CD1c-positive myeloid dendritic cell (primary cell): ENCODE measurements around the gene FBXO24.
"Not testable (repeated sequence)": the region's sequence is repeated elsewhere in the genome, so short reads cannot be mapped to it uniquely, and the experiment has no call there.

Experiments used
- DNase-seq: peaks from one replicate; pipeline ENCODE4 v3.0.0-alpha.2; 2016; ENCODE audit errors: extremely low spot score

FBXO24 gene

GRCh38 chr7:100586266-100587025 lies at the start of gene FBXO24:
Gene FBXO24 (plus strand): TSS chr7:100586328. CDS start chr7:100586626, 298 bp downstream.
- DNase-seq, result peak; percentile 99

GRCh38 chr7:100536695-100537094 lies 49.4 kb upstream of the FBXO24 start:
- not testable (repeated sequence) for DNase-seq

GRCh38 chr7:100538348-100538653 lies 47.8 kb upstream of the FBXO24 start:
- DNase-seq, result no peak

GRCh38 chr7:100538654-100539435 lies 47.3 kb upstream of the FBXO24 start, which contains the start of gene AGFG2:
Gene AGFG2 (plus strand): TSS chr7:100539203. CDS start chr7:100539347, 144 bp downstream.
- peak; percentile 100 for DNase-seq

- DNase-seq, result no peak
These were observed 46.6 kb upstream of the FBXO24 start for GRCh38 chr7:100539436-100540006.

- no peak for DNase-seq
These were observed 45.9 kb upstream of the FBXO24 start for GRCh38 chr7:100540073-100540723.

- peak; percentile 7 for DNase-seq
These were observed 44.8 kb upstream of the FBXO24 start for GRCh38 chr7:100541309-100541708.

- DNase-seq, result no peak
These were observed 42.5 kb upstream of the FBXO24 start for GRCh38 chr7:100543586-100543985.

- no peak for DNase-seq
These were observed 41.7 kb upstream of the FBXO24 start for GRCh38 chr7:100544386-100544785.

GRCh38 chr7:100544967-100545359 lies 41.2 kb upstream of the FBXO24 start:
- no peak for DNase-seq

GRCh38 chr7:100545360-100546128 lies 40.6 kb upstream of the FBXO24 start:
- peak; percentile 66 for DNase-seq

- DNase-seq, result no peak
These were observed 39.8 kb upstream of the FBXO24 start for GRCh38 chr7:100546129-100546925.

- DNase-seq, result no peak
These were observed 39.0 kb upstream of the FBXO24 start for GRCh38 chr7:100546926-100547800.

- peak; percentile 25 for DNase-seq
These were observed 38.3 kb upstream of the FBXO24 start for GRCh38 chr7:100547872-100548271.

GRCh38 chr7:100548446-100548845 lies 37.7 kb upstream of the FBXO24 start:
- DNase-seq, result not testable (repeated sequence)

- no peak for DNase-seq
These were observed 33.6 kb upstream of the FBXO24 start for GRCh38 chr7:100552532-100552931.

- no peak for DNase-seq
These were observed 33.1 kb upstream of the FBXO24 start for GRCh38 chr7:100553032-100553431.

- DNase-seq, result no peak
These were observed 30.4 kb upstream of the FBXO24 start for GRCh38 chr7:100555701-100556100.

GRCh38 chr7:100556541-100556940 lies 29.6 kb upstream of the FBXO24 start:
- peak; percentile 48 for DNase-seq

GRCh38 chr7:100559127-100559526 lies 27.0 kb upstream of the FBXO24 start:
- DNase-seq, result no peak
